ENCODE data around the gene HOXB7. TPM values are rescaled to one million over a fixed set of nuclear protein-coding genes. Genes with fewer than 3 reads are reported as not detected.

HOXB7 gene
- total RNA-seq, 1 experiment from 2014 or later, result not detected

GRCh38 chr17:48563385-48563838 lies 47.4 kb downstream of the HOXB7 start:
- Mint-ChIP-seq H3K27ac (no peak overlapping the region), H3K36me3 (ENCODE audit: insufficient read depth in 1 of 3, low read depth in 3 of 3) (peaks cover 0 to 2% (median 0%) of the 10 kb centered on the region in 3 experiments; a peak in 2 of 7 replicates), H3K27me3 (ENCODE audit: low read depth) (peaks cover 56% of the 10 kb centered on the region), H3K4me1 (peaks cover 1 to 11% of the 10 kb centered on the region in 2 experiments; a peak in 3 of 4 replicates), H3K4me3 (peak overlapping the region in 1 of 2 experiments; percentile 47; a peak in 2 of 5 replicates), H3K9me3 (peaks cover 0 to 4% of the 10 kb centered on the region in 2 experiments; a peak in 2 of 5 replicates)
- no peak overlapping the region for H3K9ac ChIP-seq (ENCODE audit: extremely low read depth, insufficient read length, low read length)
- H2BK15ac ChIP-seq (ENCODE audit: low read depth, low read length), result no peak overlapping the region
- no peak overlapping the region for H3K4me2 ChIP-seq (ENCODE audit: insufficient read depth, insufficient read length, low read length)
- H3T11ph ChIP-seq (ENCODE audit: low read length), result no peak overlapping the region
- no peak for DNase-seq
- peaks cover 2% of the 10 kb centered on the region; the same call in 1 of the 2 replicates for H3K4me1 ChIP-seq (ENCODE audit: insufficient read depth, low read length)
- no peaks in the 10 kb centered on the region for H3K79me1 ChIP-seq (ENCODE audit: insufficient read depth, low read depth, low read length, poor library complexity, severe bottlenecking)
- H3K23me2 ChIP-seq (ENCODE audit: insufficient read length, low read depth, low read length, poor library complexity, severe bottlenecking), result no peaks in the 10 kb centered on the region
- H3K18ac ChIP-seq (ENCODE audit: insufficient read length, low read depth, low read length), result no peak overlapping the region
- no peak overlapping the region for H2BK12ac ChIP-seq (ENCODE audit: insufficient read length, low read depth, low read length)
- H2BK120ac ChIP-seq (ENCODE audit: low read depth, low read length, poor library complexity, severe bottlenecking), result no peak overlapping the region
- no peak overlapping the region for H3K14ac ChIP-seq (ENCODE audit: insufficient read depth, low read length)
- peaks cover 2% of the 10 kb centered on the region for H4K20me1 ChIP-seq (ENCODE audit: control insufficient read depth, insufficient read depth, insufficient read length)
- H4K5ac ChIP-seq (ENCODE audit: insufficient read length, low read depth, low read length), result no peak overlapping the region
- no peak overlapping the region for H2BK20ac ChIP-seq (ENCODE audit: low read depth, low read length, poor library complexity, severe bottlenecking)
- H3K56ac ChIP-seq (ENCODE audit: insufficient read length, low read depth, low read length), result no peak overlapping the region
- H2AFZ ChIP-seq (ENCODE audit: low read length), result no peak overlapping the region
- H2AK5ac ChIP-seq (ENCODE audit: insufficient read length, low read length), result no peak overlapping the region
- no CpG with 5 or more reads among the region's 6 CpGs for WGBS (ENCODE audit: extremely low coverage, insufficient read length, low lambda C conversion rate)
- H4K8ac ChIP-seq (replicated peaks; ENCODE audit: insufficient read length, low read depth, low read length), result no peak overlapping the region
- H3K23ac ChIP-seq (ENCODE audit: insufficient read length, low read depth, low read length), result no peak overlapping the region
- no peak overlapping the region for H2BK5ac ChIP-seq (ENCODE audit: insufficient read length, low read length)
- H4K91ac ChIP-seq (ENCODE audit: insufficient read length, low read depth, low read length), result no peak overlapping the region
- H3K4ac ChIP-seq (ENCODE audit: low read depth, low read length), result no peak overlapping the region
- no peaks in the 10 kb centered on the region for H3K79me2 ChIP-seq (ENCODE audit: insufficient read depth, low read length)
- peaks cover 99% of the 10 kb centered on the region for H3K27me3 ChIP-seq (ENCODE audit: insufficient read depth, low read length)
- no peaks in the 10 kb centered on the region for H3K9me3 ChIP-seq (ENCODE audit: control insufficient read depth, low read depth, low read length)
- no peak for TF ChIP-seq CTCF (conservative IDR thresholded peaks at IDR 0.05)
- H3K27ac ChIP-seq (ENCODE audit: insufficient read length, low read depth, low read length), result no peak overlapping the region

All from H9 (cell line).